NCI-H510A (cell line): ENCODE measurements around the gene MSH3.
"Not testable (repeated sequence)": the region's sequence is repeated elsewhere in the genome, so short reads cannot be mapped to it uniquely, and the experiment has no call there.

Experiments used
- DNase-seq: peaks from one replicate; lab custom pipeline; 2025; lab: John Stamatoyannopoulos, UW

Gene MSH3

DNA sequence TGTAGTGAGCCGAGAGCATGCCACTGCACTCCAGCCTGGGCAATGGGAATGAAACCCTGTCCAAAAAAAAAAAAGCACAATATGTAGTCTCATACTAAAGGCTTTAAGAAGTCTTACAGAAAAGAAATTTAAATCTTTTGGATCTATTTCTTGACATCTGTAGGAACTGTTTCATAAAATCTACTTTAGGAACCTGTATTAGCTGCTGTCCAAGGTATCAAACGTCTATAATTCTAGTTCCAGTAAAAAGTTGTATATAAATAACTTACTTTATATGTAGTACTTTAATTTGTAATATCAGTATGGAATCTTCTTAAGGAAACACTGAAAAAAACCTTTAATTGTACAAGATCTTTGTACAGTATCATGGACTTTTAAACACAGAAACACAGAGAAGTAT lies 199.0 kb downstream of the MSH3 start:
- DNase-seq: no peak

DNA sequence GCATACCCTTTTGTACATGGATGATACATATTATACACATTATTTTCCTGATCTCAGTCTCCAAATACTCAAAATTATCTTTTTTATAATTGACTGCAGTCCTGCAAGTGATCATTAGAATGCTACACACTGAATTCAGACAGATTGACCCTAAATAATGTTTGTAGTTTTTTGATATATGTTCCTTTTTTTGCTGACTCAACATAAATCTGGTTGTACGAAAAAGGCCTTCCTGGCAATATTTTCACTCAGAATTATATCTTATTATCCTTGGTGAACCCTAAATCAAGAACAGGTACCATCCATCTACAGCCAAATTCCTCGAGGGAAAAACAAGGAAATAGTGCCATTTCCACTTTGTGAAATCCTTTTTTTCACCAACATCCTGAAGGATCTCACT lies 200.1 kb downstream of the MSH3 start:
- no peak for DNase-seq

DNA sequence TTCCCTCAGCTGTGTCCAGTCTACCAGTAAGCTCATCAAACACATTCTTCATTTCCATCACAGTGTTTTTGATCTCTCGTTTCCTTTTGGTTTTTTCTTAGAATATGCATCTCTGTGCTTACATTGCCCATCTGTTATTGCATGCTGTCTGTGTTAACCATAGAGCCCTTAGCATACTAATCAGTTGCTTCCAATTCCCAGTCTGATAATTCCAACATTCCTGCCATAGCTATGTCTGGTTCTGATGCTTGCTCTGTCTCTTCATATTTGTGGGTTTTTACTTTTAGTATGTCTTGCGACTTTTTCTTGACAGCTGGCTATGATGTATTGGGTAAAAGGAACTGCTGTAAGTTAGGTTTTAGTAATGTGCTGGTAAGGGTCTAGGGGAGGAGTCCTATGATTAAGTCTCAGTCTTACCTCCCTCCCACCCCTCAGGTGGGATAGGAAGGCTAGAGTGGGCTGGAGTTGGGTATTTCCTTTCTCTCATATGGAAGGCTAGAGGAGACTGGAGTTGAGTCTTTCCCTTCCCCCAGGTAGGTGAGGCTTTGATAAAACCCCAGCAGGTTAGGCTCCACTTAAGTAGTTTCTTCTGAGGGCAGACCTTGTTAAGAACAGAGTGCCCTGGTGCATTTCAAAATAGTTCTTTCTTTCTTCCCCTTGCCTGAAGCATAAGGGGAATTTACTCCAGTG lies 206.6 kb downstream of the MSH3 start:
- no peak for DNase-seq

DNA sequence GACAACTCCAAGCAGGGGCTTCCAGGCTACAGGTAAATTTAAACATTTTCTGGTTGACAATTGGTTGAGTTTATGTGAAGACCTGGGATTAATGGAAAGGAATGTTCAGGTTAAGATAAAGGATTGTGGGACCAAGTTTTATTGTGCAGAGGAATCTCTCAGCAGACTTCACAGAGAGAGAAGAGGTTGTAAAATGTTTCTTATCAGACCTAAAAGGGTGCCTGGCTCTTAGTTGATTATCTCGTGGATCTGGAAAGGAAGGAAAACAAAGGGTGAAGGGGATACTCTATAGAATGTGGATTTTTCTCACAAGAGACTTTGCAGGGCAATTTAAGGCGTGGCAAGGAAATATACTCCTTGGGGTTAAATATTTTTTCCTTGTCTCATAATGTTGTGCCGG lies 209.3 kb downstream of the MSH3 start:
- DNase-seq: no peak

DNA sequence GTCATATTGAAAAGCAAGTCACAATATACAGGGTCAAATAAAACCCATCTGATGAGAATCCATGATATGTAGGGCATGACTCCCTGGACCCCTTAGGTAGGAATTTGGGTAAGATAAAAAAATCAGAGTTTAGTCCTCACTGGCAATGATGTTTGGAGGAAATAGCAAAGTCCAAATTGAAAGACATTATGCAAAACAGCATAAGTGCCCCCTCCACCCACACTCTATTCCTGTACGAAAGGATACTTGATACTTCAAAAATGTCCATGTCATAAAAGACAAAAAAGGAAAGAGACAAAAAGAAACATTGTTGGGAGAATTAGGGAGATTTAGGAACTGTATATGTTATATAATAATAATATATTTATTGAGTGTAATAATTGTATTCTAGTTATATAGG lies 209.7 kb downstream of the MSH3 start:
- no peak for DNase-seq

DNA sequence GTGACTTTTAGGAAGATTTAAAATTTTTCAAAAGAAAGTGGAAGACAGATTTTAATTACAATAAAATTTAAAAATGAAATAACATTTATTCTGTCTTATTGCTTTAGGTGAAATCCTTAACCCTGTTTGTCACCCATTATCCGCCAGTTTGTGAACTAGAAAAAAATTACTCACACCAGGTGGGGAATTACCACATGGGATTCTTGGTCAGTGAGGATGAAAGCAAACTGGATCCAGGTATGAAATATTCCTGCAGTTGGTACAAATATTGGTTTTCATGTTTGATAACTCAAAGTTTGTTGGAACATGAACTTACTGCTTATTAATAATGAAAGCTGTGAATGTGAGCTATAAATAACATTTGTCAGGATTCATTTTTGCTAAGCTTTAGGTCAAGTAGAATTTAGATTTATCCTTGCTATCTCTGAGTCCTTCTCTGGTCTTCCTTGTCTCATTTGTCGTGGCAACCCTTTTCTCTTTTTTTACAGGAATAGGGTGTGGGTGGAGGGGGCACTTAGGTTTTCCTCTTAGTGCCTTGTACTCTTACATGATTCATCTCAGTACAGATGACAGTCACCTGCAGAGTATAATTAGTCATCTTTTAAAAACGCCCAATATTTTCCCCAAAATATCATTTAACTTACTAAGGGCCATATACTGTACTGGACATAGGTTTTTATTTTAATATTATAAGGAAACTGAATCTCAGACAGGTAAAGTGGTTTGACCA lies 210.4 kb downstream of the MSH3 start:
- no peak for DNase-seq

DNA sequence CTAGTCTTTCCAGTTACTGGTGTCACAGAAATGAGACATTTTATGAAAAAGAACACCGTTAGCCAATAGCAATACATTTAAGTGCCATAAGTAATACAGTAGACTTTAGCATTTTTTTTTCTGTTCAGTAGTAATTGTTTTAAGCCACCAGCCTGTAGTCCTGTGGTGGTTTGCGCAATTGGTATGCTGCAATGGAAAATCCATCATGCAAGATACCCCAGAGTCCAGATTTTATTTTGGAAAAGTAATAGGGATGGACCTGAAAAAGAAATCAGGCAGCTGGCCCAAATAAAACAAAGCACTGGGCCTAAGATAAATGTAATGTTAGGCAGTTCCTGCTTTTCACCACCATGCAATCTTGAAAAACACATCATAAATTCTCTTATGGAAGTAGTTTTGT lies 211.1 kb downstream of the MSH3 start:
- DNase-seq: no peak

DNA sequence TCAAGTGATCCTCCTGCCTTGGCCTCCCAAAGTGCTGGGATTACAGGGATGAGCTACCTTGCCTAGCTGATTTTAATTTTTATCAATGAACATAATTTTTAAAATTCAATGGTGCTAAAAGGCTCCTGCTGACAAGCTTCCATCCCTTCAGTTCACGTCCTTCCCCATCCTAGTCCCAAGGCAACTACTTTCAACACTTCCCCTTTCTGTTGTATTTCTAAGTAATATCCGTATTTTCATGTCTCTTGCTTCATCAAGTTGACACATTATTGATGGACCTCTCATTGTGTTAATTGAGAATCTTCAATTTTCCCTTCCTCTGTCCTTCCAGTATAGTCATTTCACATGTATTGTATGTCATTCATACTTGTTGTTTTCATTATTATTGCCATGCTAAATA lies 211.9 kb downstream of the MSH3 start:
- DNase-seq: no peak

DNA sequence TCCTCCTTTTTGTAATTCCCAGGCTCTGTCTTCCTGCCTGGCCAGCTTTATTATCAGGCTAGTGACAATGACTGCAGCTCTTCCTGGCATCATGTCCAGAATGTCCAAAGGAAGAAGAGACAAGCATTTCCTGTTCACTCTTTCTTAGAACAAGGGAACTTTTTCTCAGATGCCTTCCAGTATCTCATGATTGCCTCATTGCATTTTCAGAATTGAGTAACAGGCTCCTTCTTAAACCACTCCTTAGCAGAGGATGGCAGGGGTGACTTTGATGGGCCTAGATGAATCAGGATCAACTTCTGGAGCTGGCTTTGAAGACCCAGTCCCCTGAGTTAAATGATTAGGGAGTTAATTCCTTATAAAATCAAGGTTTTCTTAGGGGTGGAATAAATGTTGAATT lies 212.8 kb downstream of the MSH3 start:
- no peak for DNase-seq

DNA sequence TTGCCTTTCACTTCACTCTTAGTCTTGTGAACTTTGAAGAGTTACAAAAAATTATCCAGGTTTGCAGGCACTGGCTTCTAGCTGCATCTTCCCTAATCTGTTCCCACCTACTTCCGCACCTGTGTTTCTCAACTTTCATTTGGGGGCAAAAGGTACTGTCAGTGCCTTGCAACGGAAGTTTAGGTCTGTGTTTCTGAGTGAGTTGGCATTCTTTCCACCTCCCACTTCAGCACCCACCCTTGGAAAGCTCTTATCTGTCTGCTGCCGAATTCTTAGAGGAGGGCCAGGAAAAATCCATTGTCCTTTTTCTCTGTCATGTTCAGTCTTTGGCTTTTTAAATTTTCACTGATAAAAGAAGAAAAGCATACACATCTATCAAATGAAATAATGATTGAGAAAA lies 216.0 kb downstream of the MSH3 start:
- DNase-seq: no peak

DNA sequence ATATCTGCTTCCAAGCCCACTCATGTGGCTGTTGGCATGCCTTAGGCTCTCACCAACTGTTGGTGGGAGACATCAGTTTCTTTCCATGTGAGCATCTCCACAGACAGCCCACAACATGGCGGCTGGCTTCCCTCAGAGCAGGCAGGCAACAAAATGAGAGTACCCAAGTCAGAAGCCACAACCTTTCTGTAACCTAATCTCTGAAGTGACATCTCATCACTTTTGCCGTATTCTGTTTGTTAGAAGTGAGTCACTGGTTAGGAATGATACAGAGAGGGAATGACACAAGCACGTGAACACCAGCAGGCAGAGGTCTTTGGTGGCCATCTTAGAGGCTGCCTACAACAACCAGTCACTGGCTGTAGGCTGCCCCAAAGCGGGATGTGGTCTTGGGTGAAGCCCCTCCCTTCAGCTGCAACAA lies 217.1 kb downstream of the MSH3 start:
- no peak for DNase-seq

DNA sequence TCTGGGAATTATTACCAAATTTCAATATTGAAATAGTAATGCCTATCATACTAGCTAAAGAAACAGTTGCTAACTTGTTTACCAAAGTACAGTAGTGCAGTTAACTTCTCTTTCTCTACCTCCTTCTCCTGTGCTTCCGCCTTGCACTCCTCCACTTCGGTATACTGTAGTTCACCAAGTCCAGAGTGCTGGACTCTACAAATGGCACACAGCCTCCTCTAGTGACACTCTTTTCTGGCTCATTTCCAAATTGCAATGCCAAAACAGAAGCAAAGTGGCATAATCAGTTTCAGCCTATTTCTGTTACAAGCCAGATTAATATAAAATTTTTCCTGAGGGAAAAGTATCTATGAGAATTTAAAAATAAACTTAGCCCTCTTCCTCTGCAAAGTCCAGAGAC lies 219.7 kb downstream of the MSH3 start:
- DNase-seq: no peak

DNA sequence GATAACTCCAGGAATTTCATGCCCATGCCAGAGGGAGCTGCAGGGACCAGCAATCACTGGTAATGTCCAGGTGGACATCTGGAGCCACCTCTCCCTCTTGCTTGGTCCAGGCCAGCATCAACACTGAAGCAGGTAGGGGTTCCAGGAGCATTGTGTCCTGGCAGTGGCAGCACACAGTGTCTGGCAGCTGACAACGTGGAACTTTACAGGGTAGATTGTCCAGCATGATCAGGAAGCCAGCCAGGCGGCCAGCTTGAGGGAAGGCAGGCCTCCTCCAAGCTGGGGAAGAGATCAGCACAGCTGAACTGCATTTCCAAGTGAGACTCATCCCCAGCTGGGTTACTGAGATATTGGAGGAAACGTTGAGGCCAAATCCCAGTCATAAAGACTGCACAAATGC lies 223.1 kb downstream of the MSH3 start:
- no peak for DNase-seq

DNA sequence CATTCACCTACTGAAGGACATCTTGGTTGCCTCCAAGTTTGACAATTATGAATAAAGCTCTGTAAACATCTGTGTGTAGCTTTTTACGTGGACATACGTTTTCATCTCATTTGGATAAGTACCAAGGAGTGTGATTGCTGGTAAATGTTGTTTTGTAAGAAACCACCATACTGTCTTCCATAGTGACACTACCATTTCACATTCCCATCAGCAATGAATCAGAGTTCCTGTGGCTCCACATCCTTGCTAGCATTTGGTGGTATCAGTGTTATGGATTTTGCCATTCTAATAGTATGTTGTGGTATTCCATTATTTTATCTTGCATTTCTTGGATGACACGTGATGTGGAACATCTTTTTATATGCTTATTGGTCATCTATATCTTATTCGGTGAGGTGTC lies 227.3 kb downstream of the MSH3 start:
- DNase-seq: no peak

DNA sequence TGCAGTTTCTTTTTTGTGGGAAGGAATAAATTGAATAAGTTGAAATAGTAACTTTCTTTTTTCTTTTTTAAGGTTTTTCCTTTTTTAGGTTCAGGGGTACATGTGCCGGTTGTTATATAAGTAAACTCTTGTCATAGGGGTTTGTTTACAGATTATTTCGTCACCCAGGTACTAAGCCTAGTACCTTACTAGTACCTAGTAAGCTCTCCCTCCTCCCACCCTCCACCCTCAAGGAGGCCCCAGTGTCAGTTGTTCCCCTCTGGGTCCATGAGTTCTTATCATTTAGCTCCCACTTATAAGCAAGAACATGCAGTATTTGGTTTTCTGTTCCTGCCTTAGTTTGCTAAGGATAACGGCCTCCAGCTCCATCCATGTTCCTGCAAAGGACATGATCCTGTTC lies 228.9 kb downstream of the MSH3 start:
- DNase-seq: not testable (repeated sequence)

DNA sequence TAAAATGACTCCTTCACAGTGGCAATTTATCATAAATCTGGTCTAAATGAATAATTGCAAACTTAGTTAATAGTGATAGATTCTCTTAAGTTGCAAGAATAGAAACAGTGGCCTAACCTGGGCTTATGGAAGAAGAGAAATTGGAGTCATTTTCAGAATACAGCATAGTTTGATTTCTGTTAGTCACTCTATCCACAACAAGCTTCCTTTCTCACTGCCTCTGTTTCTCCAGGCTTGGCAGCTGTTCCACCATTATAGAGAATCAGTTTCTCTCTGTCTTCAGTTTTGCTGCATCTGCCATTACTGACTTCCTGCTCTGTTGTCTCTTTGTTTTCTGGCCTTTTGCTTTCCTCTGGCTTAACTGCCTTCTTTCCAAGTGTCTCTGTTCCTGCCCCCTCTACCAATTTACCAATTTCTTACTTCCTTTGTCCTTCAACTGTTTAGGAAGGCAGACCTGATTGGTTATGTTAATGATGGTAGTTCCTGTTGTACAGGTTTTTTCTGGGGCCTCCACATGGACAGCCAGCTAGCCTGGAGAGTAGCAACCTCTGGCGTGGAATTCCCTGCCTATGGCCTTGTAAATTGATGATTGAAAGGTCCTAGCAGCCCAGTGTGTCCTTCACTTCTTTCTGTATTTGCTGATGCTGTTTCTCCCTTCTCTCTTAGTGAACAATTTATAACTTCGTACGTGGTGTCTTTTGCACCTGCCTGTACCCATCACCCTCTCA lies 229.8 kb downstream of the MSH3 start:
- no peak for DNase-seq

DNA sequence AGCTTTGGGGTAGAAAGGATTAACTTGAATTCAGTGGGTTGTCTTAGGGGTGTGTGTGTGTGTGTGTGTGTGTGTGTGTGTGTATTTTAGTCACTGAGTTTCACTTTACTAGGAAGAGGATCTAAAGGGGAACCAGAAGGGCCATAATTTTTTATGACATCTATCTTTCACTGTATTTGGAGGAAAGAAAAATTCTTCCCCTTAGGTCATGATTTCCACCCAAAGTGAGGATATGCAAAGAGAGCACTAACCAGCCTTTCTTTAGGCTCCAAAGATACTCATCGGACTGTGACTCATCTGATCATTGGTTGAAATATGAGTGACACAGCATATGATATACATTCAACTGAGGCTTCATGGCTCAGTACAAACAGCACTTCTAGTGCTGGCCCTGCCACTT lies 230.5 kb downstream of the MSH3 start:
- no peak for DNase-seq

DNA sequence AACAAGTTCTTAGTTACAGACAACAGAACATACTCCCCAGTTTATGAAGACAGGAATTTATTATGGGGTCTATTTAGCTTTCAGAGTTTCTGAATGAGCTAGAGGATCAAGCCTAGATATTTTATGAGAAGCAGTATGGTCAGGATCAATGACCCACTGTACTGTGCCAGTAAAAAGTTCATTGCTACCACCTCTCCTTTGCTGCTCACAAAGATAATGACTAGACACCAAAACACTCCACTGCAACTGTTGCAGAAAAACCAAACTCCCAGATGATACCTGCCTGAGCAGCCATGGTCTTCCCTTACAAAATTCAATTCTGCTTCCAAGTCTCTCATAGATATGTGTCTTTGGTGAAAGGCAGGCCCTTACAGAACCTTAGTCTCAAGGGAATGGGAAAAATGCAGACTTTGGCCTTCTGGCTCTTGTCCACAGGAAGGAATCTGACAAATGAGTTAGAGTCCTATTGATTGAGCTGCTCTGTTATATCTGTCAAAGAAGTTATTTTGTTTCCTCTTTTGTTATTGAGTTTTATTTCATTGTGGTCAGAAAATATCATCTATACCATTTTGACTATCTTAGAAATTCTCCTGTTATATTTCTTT lies 231.0 kb downstream of the MSH3 start:
- DNase-seq: no peak

DNA sequence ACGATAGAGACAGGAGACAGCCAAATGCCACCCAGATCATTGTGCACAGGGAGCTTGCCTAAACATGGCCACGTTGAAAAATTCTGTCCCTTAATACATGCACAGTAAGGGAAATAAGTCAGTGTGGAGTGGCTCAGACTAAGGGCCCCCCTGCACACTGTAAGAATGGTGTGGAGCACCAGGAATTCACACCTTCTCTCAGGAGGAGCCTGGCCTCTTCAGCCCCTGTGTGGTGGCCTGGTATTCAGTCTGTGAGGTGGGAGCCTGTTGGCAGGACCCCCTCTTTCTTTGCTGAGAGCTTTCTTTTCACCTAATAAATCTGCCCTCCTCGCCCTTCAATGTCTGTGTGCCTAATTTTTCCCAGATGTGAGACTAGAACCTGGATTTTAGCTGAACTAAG lies 239.6 kb downstream of the MSH3 start:
- no peak for DNase-seq

DNA sequence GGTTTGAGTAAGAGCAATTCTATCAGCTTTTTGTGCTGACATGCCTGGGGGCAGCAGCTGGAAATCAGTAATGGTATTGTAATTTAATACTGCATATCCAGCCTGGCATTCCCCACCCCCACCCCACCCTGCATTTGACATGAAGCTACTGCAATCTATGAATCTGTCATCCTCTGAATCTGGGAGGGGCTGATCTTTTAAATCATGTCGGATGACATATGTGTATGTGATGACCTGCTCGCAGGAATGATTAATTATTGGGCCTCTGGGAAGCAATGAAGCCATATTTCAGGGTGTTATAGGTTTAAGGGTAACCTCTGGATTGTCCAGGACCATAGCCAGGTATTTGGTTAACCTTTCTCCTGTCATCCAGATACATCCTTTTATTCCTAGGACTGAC lies 241.1 kb downstream of the MSH3 start:
- DNase-seq: no peak

DNA sequence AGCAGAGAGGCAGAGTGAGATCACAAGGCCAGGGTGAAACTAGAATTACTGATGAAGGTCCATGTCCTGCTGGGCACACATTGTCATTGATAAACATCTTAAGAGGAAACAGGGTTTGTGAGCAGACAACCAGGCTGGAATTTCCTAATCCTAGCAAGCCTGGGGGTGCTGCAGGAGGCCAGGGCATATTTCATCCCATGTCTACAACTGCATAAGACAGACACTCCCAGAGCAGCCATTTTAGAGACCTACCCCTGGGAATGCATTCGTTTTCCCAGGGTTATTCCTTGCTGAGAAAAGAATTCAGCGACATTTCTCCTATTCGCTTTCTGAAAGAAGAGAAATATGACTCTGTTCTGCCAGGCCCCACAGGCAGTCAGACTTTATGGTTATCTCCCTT lies 248.2 kb downstream of the MSH3 start:
- not testable (repeated sequence) for DNase-seq

DNA sequence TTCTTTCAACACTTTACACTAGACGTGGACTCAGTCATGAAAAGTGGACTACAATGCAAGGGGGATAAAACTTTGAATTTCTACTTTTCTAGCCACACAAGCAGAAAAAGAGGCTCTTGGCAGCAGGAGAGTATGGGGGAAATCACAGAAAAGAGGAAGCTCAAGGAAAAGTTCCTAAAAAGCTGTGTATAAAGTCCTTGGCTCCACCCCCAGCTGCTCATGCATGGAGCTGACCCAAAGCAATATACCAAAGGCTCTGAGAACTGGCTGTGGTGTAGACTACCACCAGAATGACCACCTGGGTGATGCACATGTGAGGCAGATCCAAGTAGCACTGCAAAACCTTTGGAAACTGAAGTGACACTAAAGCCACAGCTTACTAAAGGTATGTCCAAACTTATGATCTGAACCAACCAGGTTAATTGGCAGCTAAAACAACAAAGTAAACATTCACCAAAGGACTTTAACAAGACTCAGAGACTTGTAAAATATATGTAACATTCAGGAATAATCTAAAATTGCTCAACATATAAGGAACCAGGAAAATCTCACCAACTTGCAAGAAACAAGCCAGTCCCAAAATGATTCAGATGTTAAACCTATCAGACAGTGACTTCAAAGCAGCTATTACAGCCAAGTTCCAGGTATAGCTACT lies 250.2 kb downstream of the MSH3 start:
- DNase-seq: no peak
